Memory B cell (primary cell): ENCODE results near the gene THUMPD2.
A peak's percentile ranks its signal among the peaks of the same experiment; 100 is the strongest.
"Not testable (repeated sequence)": the region's sequence is repeated elsewhere in the genome, so short reads cannot be mapped to it uniquely, and the experiment has no call there.

Experiments
- ATAC-seq: fragments of 150-1000 bp; cut with Tn5 transposase; 2 replicates; pipeline ENCODE4 v1.10.0; 2021; ENCODE audit warnings: low read depth, mild to moderate bottlenecking, moderate library complexity
- DNase-seq, 2 donors: peaks; one replicate each; pipeline ENCODE4 v3.0.0; 2022; ENCODE audit warnings: low spot score in 2 of 2
- H3K27ac Mint-ChIP-seq: one replicate; pipeline ENCODE4 v1.8.0; 2022; ENCODE audit warnings: mild to moderate bottlenecking, moderate library complexity, mixed read lengths
- H3K27me3 Mint-ChIP-seq: one replicate; pipeline ENCODE4 v1.8.0; 2022; ENCODE audit warnings: mixed read lengths
- H3K36me3 Mint-ChIP-seq: one replicate; pipeline ENCODE4 v1.8.0; 2022; ENCODE audit warnings: mild to moderate bottlenecking, mixed read lengths
- H3K4me1 Mint-ChIP-seq: one replicate; pipeline ENCODE4 v1.8.0; 2022; ENCODE audit warnings: mixed read lengths
- H3K4me3 Mint-ChIP-seq: one replicate; pipeline ENCODE4 v1.8.0; 2022; ENCODE audit warnings: mild to moderate bottlenecking, moderate library complexity, mixed read lengths
- H3K9me3 Mint-ChIP-seq: one replicate; pipeline ENCODE4 v1.8.0; 2022; ENCODE audit warnings: mixed read lengths

Gene THUMPD2

GRCh38 chr2:39736640-39737039 lies 42.4 kb downstream of the THUMPD2 start:
- no peaks in the 10 kb centered on the region for H3K9me3 Mint-ChIP-seq
- DNase-seq (no peak), ATAC-seq (no peak)
- no peaks in the 10 kb centered on the region for H3K4me1 Mint-ChIP-seq
- no peaks in the 10 kb centered on the region for H3K27me3 Mint-ChIP-seq
- H3K27ac Mint-ChIP-seq: no peak overlapping the region
- H3K36me3 Mint-ChIP-seq: peaks cover 37% of the 10 kb centered on the region
- no peak overlapping the region for H3K4me3 Mint-ChIP-seq

- Mint-ChIP-seq H3K27ac (no peak overlapping the region), H3K27me3 (no peaks in the 10 kb centered on the region), H3K9me3 (peaks cover 2% of the 10 kb centered on the region), H3K4me1 (no peaks in the 10 kb centered on the region), H3K36me3 (peaks cover 34% of the 10 kb centered on the region), H3K4me3 (no peak overlapping the region)
- no peak for ATAC-seq
- no peak for DNase-seq
Measured at GRCh38 chr2:39735648-39736047, 43.4 kb downstream of the THUMPD2 start.

GRCh38 chr2:39734445-39734844 lies 44.6 kb downstream of the THUMPD2 start:
- no peak for DNase-seq
- Mint-ChIP-seq H3K4me3 (no peak overlapping the region), H3K4me1 (no peaks in the 10 kb centered on the region), H3K27me3 (no peaks in the 10 kb centered on the region), H3K9me3 (peaks cover 2% of the 10 kb centered on the region), H3K36me3 (peaks cover 31% of the 10 kb centered on the region), H3K27ac (peak overlapping the region; percentile 2)
- ATAC-seq: no peak

- Mint-ChIP-seq H3K4me3 (no peak overlapping the region), H3K9me3 (peaks cover 2% of the 10 kb centered on the region), H3K27me3 (no peaks in the 10 kb centered on the region), H3K36me3 (peaks cover 27% of the 10 kb centered on the region), H3K27ac (no peak overlapping the region), H3K4me1 (peaks cover 3% of the 10 kb centered on the region)
- DNase-seq: no peak
- ATAC-seq: no peak
Measured at GRCh38 chr2:39733070-39733674, 45.9 kb downstream of the THUMPD2 start.

- Mint-ChIP-seq H3K36me3 (peaks cover 24% of the 10 kb centered on the region), H3K27me3 (no peaks in the 10 kb centered on the region), H3K9me3 (peaks cover 3% of the 10 kb centered on the region), H3K4me3 (no peak overlapping the region), H3K27ac (no peak overlapping the region), H3K4me1 (peaks cover 5% of the 10 kb centered on the region)
- no peak for ATAC-seq
- no peak for DNase-seq
Measured at GRCh38 chr2:39732482-39732881, 46.6 kb downstream of the THUMPD2 start.

- Mint-ChIP-seq H3K27me3 (no peaks in the 10 kb centered on the region), H3K4me1 (peaks cover 5% of the 10 kb centered on the region), H3K9me3 (peaks cover 3% of the 10 kb centered on the region), H3K36me3 (peaks cover 20% of the 10 kb centered on the region), H3K27ac (no peak overlapping the region), H3K4me3 (no peak overlapping the region)
- ATAC-seq (no peak), DNase-seq (no peak)
Measured at GRCh38 chr2:39731546-39731945, 47.5 kb downstream of the THUMPD2 start.

GRCh38 chr2:39730685-39731302 lies 48.3 kb downstream of the THUMPD2 start:
- H3K4me3 Mint-ChIP-seq: no peak overlapping the region
- no peaks in the 10 kb centered on the region for H3K27me3 Mint-ChIP-seq
- ATAC-seq (peak; percentile 65), DNase-seq (peak in 1 of 2 donors; percentile 11)
- peaks cover 5% of the 10 kb centered on the region for H3K4me1 Mint-ChIP-seq
- H3K9me3 Mint-ChIP-seq: peaks cover 3% of the 10 kb centered on the region
- H3K27ac Mint-ChIP-seq: no peak overlapping the region
- H3K36me3 Mint-ChIP-seq: peaks cover 20% of the 10 kb centered on the region

- H3K27ac Mint-ChIP-seq: no peak overlapping the region
- peaks cover 5% of the 10 kb centered on the region for H3K4me1 Mint-ChIP-seq
- no peak overlapping the region for H3K4me3 Mint-ChIP-seq
- peaks cover 20% of the 10 kb centered on the region for H3K36me3 Mint-ChIP-seq
- DNase-seq (no peak), ATAC-seq (no peak)
- H3K27me3 Mint-ChIP-seq: no peaks in the 10 kb centered on the region
- H3K9me3 Mint-ChIP-seq: peaks cover 3% of the 10 kb centered on the region
Measured at GRCh38 chr2:39730276-39730675, 48.8 kb downstream of the THUMPD2 start.

GRCh38 chr2:39728941-39729351 lies 50.1 kb downstream of the THUMPD2 start:
- DNase-seq (peak; percentile 18 to 25), ATAC-seq (peak; percentile 67)
- no peak overlapping the region for H3K4me3 Mint-ChIP-seq
- no peak overlapping the region for H3K27ac Mint-ChIP-seq
- H3K4me1 Mint-ChIP-seq: peaks cover 5% of the 10 kb centered on the region
- H3K9me3 Mint-ChIP-seq: peaks cover 3% of the 10 kb centered on the region
- H3K36me3 Mint-ChIP-seq: peaks cover 10% of the 10 kb centered on the region
- H3K27me3 Mint-ChIP-seq: no peaks in the 10 kb centered on the region

GRCh38 chr2:39728085-39728484 lies 51.0 kb downstream of the THUMPD2 start:
- H3K36me3 Mint-ChIP-seq, H3K4me1 Mint-ChIP-seq, H3K27me3 Mint-ChIP-seq, H3K9me3 Mint-ChIP-seq, H3K4me3 Mint-ChIP-seq, DNase-seq, H3K27ac Mint-ChIP-seq, ATAC-seq: not testable (repeated sequence)

- Mint-ChIP-seq H3K27ac (no peak overlapping the region), H3K27me3 (peaks cover 5% of the 10 kb centered on the region), H3K9me3 (peaks cover 2% of the 10 kb centered on the region), H3K36me3 (peaks cover 2% of the 10 kb centered on the region), H3K4me3 (no peak overlapping the region), H3K4me1 (peaks cover 5% of the 10 kb centered on the region)
- DNase-seq (no peak), ATAC-seq (no peak)
Measured at GRCh38 chr2:39725401-39725800, 53.7 kb downstream of the THUMPD2 start.

- DNase-seq (no peak), ATAC-seq (no peak)
- Mint-ChIP-seq H3K27ac (no peak overlapping the region), H3K27me3 (peaks cover 7% of the 10 kb centered on the region), H3K9me3 (peaks cover 2% of the 10 kb centered on the region), H3K36me3 (peaks cover 2% of the 10 kb centered on the region), H3K4me1 (peaks cover 5% of the 10 kb centered on the region), H3K4me3 (no peak overlapping the region)
Measured at GRCh38 chr2:39724828-39725144, 54.3 kb downstream of the THUMPD2 start.

- Mint-ChIP-seq H3K27ac (no peak overlapping the region), H3K4me1 (peaks cover 5% of the 10 kb centered on the region), H3K4me3 (no peak overlapping the region), H3K36me3 (peaks cover 2% of the 10 kb centered on the region), H3K9me3 (peaks cover 2% of the 10 kb centered on the region), H3K27me3 (peaks cover 7% of the 10 kb centered on the region)
- no peak for ATAC-seq
- no peak for DNase-seq
Measured at GRCh38 chr2:39723946-39724827, 54.9 kb downstream of the THUMPD2 start.

- no peak overlapping the region for H3K27ac Mint-ChIP-seq
- no peak overlapping the region for H3K4me3 Mint-ChIP-seq
- DNase-seq (no peak), ATAC-seq (no peak)
- H3K9me3 Mint-ChIP-seq: peaks cover 2% of the 10 kb centered on the region
- H3K27me3 Mint-ChIP-seq: peaks cover 7% of the 10 kb centered on the region
- peaks cover 3% of the 10 kb centered on the region for H3K4me1 Mint-ChIP-seq
- H3K36me3 Mint-ChIP-seq: peaks cover 2% of the 10 kb centered on the region
Measured at GRCh38 chr2:39723497-39723896, 55.6 kb downstream of the THUMPD2 start.
